Measurements from ENCODE around the gene TACR1.
A peak's percentile ranks its signal among the peaks of the same experiment; 100 is the strongest.

DNA sequence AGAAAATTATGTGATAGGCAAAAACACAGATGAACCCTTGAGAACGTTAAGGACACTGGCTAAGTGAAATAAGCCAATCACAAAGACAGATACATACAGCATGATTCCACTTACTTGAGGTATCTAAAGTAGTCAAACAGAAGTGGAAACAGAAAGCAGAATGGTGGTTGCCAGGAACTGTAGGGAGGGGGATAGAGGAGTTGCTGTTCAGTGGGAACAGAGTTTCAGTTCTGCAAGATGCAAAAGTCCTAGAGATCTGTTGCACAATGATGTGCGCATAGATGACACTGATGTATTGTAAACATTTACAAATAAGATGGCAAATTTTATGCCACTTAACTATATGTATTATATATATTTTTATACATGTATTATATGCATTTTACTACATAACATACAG lies 181.2 kb downstream of the TACR1 start:
- TF ChIP-seq, protein P1, sequence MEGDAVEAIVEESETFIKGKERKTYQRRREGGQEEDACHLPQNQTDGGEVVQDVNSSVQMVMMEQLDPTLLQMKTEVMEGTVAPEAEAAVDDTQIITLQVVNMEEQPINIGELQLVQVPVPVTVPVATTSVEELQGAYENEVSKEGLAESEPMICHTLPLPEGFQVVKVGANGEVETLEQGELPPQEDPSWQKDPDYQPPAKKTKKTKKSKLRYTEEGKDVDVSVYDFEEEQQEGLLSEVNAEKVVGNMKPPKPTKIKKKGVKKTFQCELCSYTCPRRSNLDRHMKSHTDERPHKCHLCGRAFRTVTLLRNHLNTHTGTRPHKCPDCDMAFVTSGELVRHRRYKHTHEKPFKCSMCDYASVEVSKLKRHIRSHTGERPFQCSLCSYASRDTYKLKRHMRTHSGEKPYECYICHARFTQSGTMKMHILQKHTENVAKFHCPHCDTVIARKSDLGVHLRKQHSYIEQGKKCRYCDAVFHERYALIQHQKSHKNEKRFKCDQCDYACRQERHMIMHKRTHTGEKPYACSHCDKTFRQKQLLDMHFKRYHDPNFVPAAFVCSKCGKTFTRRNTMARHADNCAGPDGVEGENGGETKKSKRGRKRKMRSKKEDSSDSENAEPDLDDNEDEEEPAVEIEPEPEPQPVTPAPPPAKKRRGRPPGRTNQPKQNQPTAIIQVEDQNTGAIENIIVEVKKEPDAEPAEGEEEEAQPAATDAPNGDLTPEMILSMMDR (IDR thresholded peaks at IDR 0.05) = no peak
- no peak for TF ChIP-seq POLR2A (IDR thresholded peaks at IDR 0.05)
- peak in 1 of 2 donors; percentile 51 for TF ChIP-seq EP300 (IDR thresholded peaks at IDR 0.05)
